ENCODE measurements around the gene PDE4DIP.
"Not testable (repeated sequence)": the region's sequence is repeated elsewhere in the genome, so short reads cannot be mapped to it uniquely, and the experiment has no call there.

PDE4DIP gene

DNA sequence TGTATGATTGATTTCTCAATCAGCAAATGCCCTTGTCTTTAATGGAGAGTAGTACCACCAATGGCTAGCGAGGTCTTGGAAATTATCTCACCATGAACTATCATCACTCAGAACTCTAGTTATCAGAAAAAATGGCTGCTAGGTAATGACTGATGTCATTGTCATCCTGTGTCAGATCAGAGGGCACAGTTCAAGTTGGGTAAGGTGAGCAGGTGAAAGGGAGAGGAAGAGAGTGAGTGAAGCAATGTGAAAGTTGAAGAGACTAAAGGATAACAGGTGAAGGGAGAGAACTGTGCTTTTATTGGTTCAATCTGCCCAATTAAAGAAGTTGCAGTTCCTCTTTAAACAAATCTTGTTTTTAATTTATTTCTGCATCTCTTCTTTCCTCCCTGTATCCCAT, 76.8 kb downstream of the PDE4DIP start:
- not testable (repeated sequence) for DNase-seq

DNA sequence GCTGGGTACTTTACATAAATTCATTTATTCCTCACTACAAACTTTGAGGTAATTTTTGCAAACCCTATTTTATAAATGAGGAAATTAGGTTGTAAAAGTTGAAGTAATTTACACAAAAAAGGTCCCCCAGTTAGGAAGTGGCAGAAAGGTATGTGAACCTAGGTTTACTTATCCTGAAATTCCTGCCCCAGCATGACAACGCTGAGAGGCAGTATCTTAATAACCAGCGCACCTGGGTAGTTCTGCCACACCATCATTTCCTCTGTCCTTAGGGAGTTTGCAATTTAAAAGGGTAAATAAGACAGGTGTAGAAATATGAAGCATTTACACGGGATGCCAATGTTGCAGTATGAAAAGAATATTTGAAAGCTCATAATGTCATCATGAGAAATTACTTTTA, 79.6 kb downstream of the PDE4DIP start:
- DNase-seq, result not testable (repeated sequence)

- DNase-seq, result not testable (repeated sequence)
These were observed 83.4 kb downstream of the PDE4DIP start for GRCh38 chr1:148927645-148928044.

DNA sequence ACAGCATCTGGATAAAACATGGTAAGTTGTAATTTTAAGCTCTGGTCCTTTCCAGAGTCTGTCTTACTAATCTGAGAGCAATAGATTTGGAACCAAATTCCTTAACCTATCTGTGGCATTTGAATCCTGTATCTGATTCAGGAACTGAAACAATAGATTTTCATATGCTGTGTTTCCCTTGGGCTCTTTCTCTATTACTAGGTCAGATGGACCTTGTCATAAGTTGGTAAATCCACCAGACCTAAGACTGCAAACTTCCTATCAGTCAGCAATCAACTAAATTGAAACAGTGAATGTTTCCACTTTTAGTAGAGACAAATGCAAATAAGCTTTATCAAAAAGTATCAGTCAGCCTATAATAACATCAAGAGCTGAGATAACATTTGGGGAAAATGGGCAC, 85.0 kb downstream of the PDE4DIP start:
- not testable (repeated sequence) for DNase-seq

DNA sequence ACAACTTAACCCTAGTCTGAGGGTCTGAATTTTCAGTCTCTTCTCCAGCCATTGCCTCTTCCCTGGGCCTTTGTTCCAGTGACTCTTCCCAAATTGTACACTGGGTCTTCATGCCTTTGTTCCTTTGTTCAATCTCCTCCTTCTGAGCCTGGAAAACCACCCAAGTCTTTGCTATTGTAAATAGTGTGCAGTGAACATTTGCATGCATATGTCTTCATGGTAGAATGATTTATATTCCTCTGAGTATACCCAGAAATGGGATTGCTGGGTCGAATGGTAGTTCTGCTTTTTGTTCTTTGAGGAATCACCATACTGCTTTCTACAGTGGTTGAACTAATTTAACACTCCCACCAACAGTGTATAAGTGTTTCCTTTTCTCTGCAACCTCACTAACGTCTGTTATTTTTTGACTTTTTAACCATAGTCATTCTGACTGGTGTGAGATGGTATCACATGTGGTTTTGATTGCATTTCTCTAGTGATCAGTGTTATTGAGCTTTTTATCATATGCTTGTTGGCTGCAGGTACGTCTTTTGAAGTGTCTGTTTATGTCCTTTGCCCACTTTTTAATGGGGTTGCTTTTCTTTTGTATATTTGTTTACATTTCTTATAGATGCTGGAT, 91.3 kb downstream of the PDE4DIP start:
- not testable (repeated sequence) for DNase-seq

- not testable (repeated sequence) for DNase-seq
These were observed 98.7 kb downstream of the PDE4DIP start for GRCh38 chr1:148942906-148943305.

DNA sequence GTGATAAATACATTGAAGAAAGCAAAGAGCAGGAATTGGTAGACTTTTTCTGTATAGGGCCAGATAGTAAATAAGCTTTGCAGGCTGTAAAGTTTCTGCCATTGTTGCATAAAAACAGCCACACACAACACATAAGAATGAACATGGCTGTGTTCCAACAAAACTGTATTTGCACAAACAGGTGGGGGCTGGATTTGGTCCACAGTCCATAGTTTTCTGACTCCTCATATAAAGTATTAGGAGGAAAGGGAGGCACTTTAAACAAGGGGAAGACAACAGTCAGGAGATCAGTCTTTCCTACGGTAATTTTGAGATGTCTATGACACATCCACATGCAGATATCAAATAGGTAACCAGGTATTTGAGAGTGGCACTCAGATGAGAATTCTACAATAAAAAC, 100.9 kb downstream of the PDE4DIP start:
- not testable (repeated sequence) for DNase-seq

DNA sequence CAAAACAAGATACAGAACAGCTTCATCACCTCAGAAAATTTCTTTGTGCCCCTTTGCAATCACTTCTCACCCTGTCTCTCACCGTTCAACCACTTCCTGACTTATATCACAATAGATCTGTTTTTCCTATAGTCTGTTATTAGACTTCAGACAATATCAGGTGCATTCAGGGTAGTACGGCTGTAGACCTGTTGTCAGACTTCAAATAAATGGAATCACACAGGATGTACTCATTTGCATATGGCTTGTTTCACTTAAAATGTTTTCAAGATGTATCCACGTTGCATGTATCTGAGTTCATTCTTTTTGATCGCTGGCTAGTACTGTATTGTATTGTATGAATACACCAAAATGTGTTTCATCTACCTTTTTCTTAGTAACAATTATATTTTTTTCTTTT, 104.5 kb downstream of the PDE4DIP start:
- DNase-seq, result not testable (repeated sequence)

GRCh38 chr1:148951336-148952227, 107.4 kb downstream of the PDE4DIP start:
- DNase-seq, result peak in 1 of 2 donors; percentile 52

DNA sequence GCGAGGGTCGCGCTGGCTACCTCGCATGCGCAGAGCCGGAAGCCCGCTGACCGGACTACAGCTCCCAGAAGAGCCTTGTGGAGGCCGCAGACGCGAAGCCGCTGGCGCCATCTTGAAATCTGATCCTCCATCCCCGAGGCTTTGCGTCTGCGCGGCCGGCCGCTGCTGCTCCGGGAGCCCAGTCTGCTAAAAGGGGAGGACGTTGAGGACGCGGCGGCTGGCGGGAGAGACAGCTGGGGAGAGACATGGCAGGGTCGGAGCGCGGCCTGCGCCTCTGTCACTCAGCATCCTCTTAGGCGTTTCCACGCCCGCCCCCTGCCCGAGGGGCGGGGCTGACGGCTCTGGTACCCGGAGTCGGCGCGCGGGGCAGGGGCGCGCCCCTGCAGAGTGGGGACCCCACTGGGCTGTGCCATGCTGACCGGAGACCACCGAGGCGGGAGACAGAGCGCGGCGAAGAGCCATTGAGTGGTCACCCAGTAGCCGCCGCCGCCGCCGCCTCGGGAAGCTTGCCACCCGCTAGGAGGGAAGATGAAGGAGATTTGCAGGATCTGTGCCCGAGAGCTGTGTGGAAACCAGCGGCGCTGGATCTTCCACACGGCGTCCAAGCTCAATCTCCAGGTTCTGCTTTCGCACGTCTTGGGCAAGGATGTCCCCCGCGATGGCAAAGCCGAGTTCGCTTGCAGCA, 108.2 kb downstream of the PDE4DIP start:
- not testable (repeated sequence) for DNase-seq

- not testable (repeated sequence) for DNase-seq
These were observed 108.8 kb downstream of the PDE4DIP start for GRCh38 chr1:148952938-148953616.

DNA sequence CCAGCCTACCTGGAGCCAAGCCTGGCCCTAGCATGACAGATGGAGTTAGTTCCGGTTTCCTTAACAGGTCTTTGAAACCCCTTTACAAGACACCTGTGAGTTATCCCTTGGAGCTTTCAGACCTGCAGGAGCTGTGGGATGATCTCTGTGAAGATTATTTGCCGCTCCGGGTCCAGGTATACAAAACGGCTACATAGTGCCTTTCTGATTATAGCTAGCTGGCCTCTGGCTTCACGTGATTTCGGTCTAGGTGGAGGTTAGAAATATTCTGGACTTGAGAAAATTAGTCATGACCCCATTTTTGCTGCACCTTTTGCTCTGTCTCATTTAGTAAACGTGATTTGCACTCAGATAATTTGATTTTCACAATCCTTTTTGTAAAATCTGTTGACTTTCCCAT, 109.5 kb downstream of the PDE4DIP start:
- not testable (repeated sequence) for DNase-seq

GRCh38 chr1:148958343-148958742, 114.1 kb downstream of the PDE4DIP start:
- DNase-seq, result not testable (repeated sequence)

DNA sequence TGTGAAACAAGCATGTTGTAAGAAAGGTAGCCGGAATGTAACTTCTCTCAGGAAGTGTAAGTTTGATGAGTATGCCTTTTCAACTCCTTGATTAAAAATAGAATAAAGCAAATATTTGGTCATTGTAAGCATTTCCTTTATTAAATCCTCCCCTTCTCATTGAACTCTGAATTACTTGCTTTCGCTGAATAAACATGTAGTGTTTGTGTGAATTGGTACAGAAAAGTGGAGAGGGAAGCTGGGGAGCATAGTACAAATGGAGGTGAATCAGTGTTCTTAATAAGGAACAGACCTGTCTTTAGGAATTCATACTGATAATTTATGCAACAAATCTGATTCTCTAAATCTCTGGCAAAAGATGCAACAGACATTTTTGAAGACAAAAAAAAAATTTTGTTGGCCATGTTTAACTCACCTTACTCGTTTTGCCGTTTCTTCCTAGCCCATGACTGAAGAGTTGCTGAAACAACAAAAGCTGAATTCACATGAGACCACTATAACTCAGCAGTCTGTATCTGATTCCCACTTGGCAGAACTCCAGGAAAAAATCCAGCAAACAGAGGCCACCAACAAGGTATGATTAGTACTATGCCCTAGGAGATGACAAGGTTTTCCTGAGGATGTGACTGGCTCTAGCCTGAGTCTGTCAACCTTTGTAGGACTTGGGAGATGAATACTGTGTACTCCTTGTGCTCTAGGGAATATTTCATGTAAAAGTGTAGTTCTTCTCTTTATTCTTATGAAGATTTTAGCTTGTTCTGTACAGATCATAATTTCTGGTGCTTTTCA, 116.2 kb downstream of the PDE4DIP start:
- not testable (repeated sequence) for DNase-seq

DNA sequence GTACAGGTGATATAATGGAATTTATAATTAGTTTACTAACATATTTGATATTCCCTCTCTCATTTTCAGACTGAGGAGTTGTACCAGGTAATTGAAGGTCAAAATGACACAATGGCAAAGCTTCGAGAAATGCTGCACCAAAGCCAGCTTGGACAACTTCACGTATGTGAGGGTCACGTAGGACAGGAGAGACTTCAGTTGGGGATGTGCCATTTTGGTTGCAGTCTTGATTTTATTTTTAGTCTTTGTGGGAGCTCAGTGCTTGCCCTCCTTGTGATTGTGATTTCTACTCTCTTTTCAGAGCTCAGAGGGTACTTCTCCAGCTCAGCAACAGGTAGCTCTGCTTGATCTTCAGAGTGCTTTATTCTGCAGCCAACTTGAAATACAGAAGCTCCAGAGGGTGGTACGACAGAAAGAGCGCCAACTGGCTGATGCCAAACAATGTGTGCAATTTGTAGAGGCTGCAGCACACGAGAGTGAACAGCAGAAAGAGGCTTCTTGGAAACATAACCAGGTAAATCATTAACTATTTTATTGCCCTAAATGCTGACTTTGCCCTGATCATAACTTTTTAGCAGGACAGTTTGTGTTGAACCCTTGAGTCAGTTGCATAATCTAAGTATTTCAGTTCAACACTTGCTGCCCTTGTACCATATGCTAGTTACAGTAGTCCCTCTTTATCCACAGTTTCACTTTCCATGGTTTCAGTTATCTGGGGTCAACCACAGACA, 118.1 kb downstream of the PDE4DIP start:
- not testable (repeated sequence) for DNase-seq

DNA sequence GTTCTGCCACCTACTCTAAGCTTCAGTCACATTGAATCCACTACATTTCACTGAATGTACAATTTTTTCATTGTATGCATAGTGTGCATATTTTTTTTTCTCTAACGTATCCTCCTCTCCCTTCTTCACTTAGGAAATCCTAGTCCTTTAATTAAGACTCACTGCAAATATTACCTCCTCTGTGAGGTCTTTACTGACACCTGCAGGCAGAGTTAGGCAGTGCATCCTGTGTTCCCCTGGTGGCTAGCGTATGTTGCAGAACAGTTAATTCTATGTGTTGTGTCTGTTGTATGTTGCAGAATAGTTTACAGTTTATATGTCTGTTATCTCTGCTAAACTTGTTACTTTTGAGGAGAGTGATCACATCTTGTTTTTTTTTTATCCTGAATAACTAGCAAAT, 121.9 kb downstream of the PDE4DIP start:
- not testable (repeated sequence) for DNase-seq

GRCh38 chr1:148967580-148967979, 123.4 kb downstream of the PDE4DIP start:
- not testable (repeated sequence) for DNase-seq

- DNase-seq, result not testable (repeated sequence)
These were observed 124.5 kb downstream of the PDE4DIP start for GRCh38 chr1:148968682-148969081.

DNA sequence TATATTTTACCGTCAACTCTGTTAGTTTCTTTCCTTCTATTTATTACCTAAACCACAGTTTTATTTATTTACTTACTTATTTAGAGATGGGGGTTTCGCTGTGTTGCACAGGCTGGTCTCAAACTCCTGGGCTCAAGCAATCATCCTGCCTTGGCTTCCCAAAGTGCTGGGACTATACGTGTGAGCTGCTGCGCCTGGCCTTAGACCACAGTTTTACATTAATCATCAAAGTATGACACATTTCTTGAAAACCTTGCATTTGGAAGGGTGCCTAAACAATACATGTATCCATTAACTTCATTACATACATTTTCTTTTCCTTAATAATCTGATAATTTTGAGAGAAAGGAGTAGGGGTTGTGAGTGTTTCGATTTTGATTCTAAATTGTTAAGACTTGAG, 124.9 kb downstream of the PDE4DIP start:
- not testable (repeated sequence) for DNase-seq

GRCh38 chr1:148975453-148975852, 131.2 kb downstream of the PDE4DIP start:
- peak in 1 of 2 donors; percentile 9 for DNase-seq

GRCh38 chr1:148975866-148976537, 131.8 kb downstream of the PDE4DIP start:
- peak in 1 of 2 donors; percentile 21 for DNase-seq

All from bone marrow (tissue), 2 donors.